Suprapubic skin (tissue), 4 donors: ENCODE results near the gene DISC1. TPM values are rescaled to one million over a fixed set of nuclear protein-coding genes. Genes with fewer than 3 reads are reported as not detected.
A peak's percentile ranks its signal among the peaks of the same experiment; 100 is the strongest.

Experiments
- DNase-seq, 2 donors: peaks; one replicate each; pipeline ENCODE4 v3.0.0-alpha.2; 2019; ENCODE audit warnings: low spot score in 2 of 2
- H3K27ac ChIP-seq: fragments of 200-600 bp; sonication (generic); one replicate; pipeline ENCODE4 v1.5.1; 2019
- H3K27me3 ChIP-seq: fragments of 200-600 bp; sonication (generic); one replicate; pipeline ENCODE4 v1.5.1; 2019
- H3K36me3 ChIP-seq: fragments of 200-600 bp; sonication (generic); one replicate; pipeline ENCODE4 v1.5.1; 2019
- H3K4me1 ChIP-seq: fragments of 200-600 bp; sonication (generic); one replicate; pipeline ENCODE4 v1.5.1; 2019
- H3K4me3 ChIP-seq: fragments of 200-600 bp; sonication (generic); one replicate; pipeline ENCODE4 v1.5.1; 2019; ENCODE audit warnings: mild to moderate bottlenecking
- H3K9me3 ChIP-seq: fragments of 200-600 bp; sonication (generic); one replicate; pipeline ENCODE4 v1.5.1; 2019
- CTCF ChIP-seq, 2 donors: fragments of 200-600 bp in 1 of 2; fragments of 450-650 bp in 1 of 2; sonication (generic) in 1 of 2; IDR thresholded peaks; one replicate each; pipeline ENCODE4 v1.5.1; 2016 to 2019; ENCODE audit warnings: antibody characterized with exemption in 2 of 2, mild to moderate bottlenecking in 1 of 2, moderate library complexity in 1 of 2
- EP300 ChIP-seq: sonication (generic); formaldehyde crosslinking; IDR thresholded peaks from one replicate; pipeline ENCODE4 v1.6.1; 2017; ENCODE audit warnings: antibody characterized with exemption
- POLR2A ChIP-seq, 2 donors: fragments of 450-650 bp; IDR thresholded peaks; one replicate each; pipeline ENCODE4 v1.6.1; 2017; ENCODE audit warnings: antibody characterized with exemption in 2 of 2, mild to moderate bottlenecking in 2 of 2, moderate library complexity in 2 of 2
- POLR2AphosphoS5 ChIP-seq, 3 donors: sonication (generic); formaldehyde crosslinking; IDR thresholded peaks; one replicate each; pipeline ENCODE4 v1.6.1; 2017; ENCODE audit warnings: antibody characterized with exemption in 3 of 3
- WGBS: methylation state at CpG from one replicate; pipeline ENCODE4 v1.1.5; 2018; 5-methylcytosine and 5-hydroxymethylcytosine counted together
- total RNA-seq, 4 donors: library from RNA; depleted of rRNA; stranded (reverse); fragments of >200 nt; gene quantifications; one replicate each; pipeline ENCODE4 v1.1.0, GENCODE V29; 2016

The DISC1 gene
- total RNA-seq, 4 donors from 2014 or later: 3.0 to 8.4 (median 5.2) TPM

GRCh38 chr1:231799363-231799986 lies 172.9 kb downstream of the DISC1 start:
- 89% methylated on average over 6 of the region's 6 CpGs for WGBS
- Histone ChIP-seq H3K9me3 (no peaks in the 10 kb centered on the region), H3K36me3 (no peaks in the 10 kb centered on the region)

DNA sequence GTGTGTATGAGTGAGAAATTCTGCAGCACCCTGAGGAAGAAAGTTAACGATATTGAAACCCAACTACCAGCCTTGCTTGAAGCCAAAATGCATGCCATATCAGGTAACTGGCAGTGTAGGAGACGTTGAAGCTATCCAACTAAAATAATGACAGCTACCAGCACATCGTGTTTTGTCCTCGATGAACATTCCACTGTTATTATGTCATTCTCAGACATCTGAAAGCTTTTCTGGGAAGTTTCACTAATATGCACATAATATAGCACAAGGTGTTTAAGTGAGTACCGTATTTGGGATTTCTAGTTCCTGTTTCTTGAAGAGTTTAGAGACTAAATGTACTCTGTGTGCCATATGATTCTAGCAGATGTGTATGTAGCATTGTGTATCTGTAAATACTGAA lies 173.5 kb downstream of the DISC1 start:
- WGBS: 39% methylated on average over 5 of the region's 5 CpGs
- H3K36me3 ChIP-seq: no peaks in the 10 kb centered on the region
- H3K4me1 ChIP-seq: peaks cover 8% of the 10 kb centered on the region
- no peak overlapping the region for H3K4me3 ChIP-seq
- DNase-seq: no peak
- H3K27me3 ChIP-seq: no peaks in the 10 kb centered on the region
- TF ChIP-seq POLR2AphosphoS5 (IDR thresholded peaks at IDR 0.05) (no peak), CTCF (IDR thresholded peaks at IDR 0.05) (no peak), EP300 (no peak), POLR2A (IDR thresholded peaks at IDR 0.05) (no peak)
- no peaks in the 10 kb centered on the region for H3K9me3 ChIP-seq
- H3K27ac ChIP-seq: no peak overlapping the region

More at GRCh38 chr1:231799363-231799986, 172.9 kb downstream of the DISC1 start:
- no peak overlapping the region for H3K4me3 ChIP-seq
- H3K4me1 ChIP-seq: peaks cover 8% of the 10 kb centered on the region
- H3K27me3 ChIP-seq: no peaks in the 10 kb centered on the region
- H3K27ac ChIP-seq: no peak overlapping the region
- DNase-seq: no peak
- no peak for TF ChIP-seq EP300
- no peak for TF ChIP-seq POLR2AphosphoS5 (IDR thresholded peaks at IDR 0.05)
- TF ChIP-seq CTCF (IDR thresholded peaks at IDR 0.05): no peak
- no peak for TF ChIP-seq POLR2A (IDR thresholded peaks at IDR 0.05)

DNA sequence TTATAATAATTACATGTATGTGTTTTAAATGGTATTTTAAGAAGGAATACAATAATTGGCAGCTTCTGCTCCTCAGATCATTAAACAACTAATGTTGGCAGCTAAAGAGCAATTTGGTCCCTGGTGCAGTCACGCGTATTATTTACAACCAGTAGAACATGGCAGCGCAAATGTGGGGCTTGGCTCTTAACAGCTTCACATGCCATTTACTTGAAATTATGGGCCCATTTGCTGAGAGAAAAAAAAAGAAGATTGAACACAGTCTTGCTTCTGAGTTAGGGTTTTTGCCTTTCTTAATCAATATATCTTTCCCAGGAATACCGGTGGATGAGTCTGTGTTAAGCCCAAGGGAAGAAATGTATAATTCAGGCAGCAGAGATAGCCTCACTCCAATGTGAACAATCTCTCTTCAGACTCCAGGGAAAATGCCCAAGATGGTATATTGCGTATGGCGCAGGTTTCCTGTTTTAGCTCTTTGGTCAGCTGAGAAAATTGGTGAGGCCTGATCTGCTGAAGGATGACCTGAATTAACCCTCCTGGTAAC lies 174.5 kb downstream of the DISC1 start:
- no peak for DNase-seq
- 91% methylated on average over 6 of the region's 6 CpGs for WGBS
- Histone ChIP-seq H3K36me3 (no peaks in the 10 kb centered on the region), H3K4me1 (peaks cover 8% of the 10 kb centered on the region), H3K4me3 (no peak overlapping the region), H3K9me3 (no peaks in the 10 kb centered on the region), H3K27me3 (no peaks in the 10 kb centered on the region), H3K27ac (no peak overlapping the region)
- TF ChIP-seq EP300 (no peak), POLR2A (IDR thresholded peaks at IDR 0.05) (no peak), POLR2AphosphoS5 (IDR thresholded peaks at IDR 0.05) (no peak), CTCF (IDR thresholded peaks at IDR 0.05) (no peak)

DNA sequence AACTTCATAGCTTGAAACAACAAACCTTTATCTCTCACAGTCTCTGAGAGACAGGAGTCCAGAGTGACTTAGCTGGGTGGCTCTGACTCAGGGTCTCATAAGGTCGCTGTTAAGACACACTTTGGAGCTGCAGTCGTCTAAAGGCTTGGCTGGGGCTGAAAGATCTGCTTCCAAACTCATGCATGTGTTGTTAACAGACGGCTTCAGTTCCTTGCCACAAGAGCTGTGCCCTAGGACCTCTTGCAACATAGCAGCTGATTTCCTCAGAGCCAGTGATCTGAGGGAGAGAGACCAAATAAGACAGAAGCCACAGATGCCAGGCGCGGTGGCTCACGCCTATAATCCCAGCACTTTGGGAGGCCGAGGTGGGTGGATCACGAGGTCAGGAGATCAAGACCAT lies 176.8 kb downstream of the DISC1 start:
- 65% methylated on average over 8 of the region's 8 CpGs for WGBS
- Histone ChIP-seq H3K4me1 (peaks cover 12% of the 10 kb centered on the region), H3K9me3 (no peaks in the 10 kb centered on the region), H3K4me3 (no peak overlapping the region), H3K27me3 (no peaks in the 10 kb centered on the region), H3K27ac (no peak overlapping the region), H3K36me3 (no peaks in the 10 kb centered on the region)
- TF ChIP-seq POLR2A (IDR thresholded peaks at IDR 0.05) (no peak), EP300 (no peak), POLR2AphosphoS5 (IDR thresholded peaks at IDR 0.05) (peak in 2 of 3 donors; percentile 59 to 67)
- peak in 1 of 2 donors; percentile 77 for DNase-seq

GRCh38 chr1:231806623-231807495 lies 180.3 kb downstream of the DISC1 start:
- Histone ChIP-seq H3K27ac (no peak overlapping the region), H3K36me3 (no peaks in the 10 kb centered on the region), H3K4me1 (peaks cover 9% of the 10 kb centered on the region), H3K4me3 (no peak overlapping the region), H3K9me3 (no peaks in the 10 kb centered on the region), H3K27me3 (no peaks in the 10 kb centered on the region)
- DNase-seq: no peak
- no peak for TF ChIP-seq POLR2AphosphoS5 (IDR thresholded peaks at IDR 0.05)
- TF ChIP-seq CTCF (IDR thresholded peaks at IDR 0.05): peak; percentile 3 to 53
- 75% methylated on average over 17 of the region's 21 CpGs for WGBS
